Measurements from ENCODE around the gene TRAPPC4.
"Not testable (repeated sequence)": the region's sequence is repeated elsewhere in the genome, so short reads cannot be mapped to it uniquely, and the experiment has no call there.

Gene TRAPPC4

DNA sequence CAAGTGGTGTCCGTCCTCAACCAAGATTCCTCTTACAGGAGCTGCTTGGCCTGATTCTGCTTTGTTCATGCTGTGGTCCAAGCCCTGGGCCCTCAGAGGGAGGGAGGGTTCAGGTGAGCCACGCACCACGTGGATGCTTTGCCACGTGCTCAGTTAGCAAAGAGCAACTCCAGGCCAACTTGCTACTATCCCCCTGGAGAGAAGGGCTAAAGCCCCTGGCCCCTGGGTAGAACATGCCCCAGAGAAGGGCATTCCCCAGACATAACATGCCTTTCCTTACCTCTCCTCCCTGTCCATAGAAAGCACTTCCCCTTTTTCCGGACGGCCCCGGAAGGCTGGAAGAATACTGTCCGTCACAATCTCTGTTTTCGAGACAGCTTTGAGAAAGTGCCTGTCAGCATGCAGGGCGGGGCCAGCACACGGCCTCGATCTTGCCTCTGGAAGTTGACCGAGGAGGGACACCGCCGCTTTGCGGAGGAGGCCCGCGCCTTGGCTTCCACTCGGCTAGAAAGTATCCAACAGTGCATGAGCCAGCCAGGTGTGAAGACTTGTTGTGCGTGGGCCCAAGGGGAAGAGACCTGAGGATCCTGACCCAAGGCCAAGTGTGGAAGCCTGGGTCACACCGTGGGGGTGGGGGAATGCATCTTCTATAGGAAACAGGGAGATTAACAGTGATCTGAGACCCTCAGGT is 38.2 kb upstream of the TRAPPC4 start:
- no peak for TF ChIP-seq CTCF (conservative IDR thresholded peaks at IDR 0.05; ENCODE audit: control insufficient read depth, insufficient read depth, low read depth, low read length)
- H3K4me3 ChIP-seq (ENCODE audit: control insufficient read depth, low read depth, low read length) = no peak overlapping the region
- no peak for DNase-seq (ENCODE audit: low read depth)

DNA sequence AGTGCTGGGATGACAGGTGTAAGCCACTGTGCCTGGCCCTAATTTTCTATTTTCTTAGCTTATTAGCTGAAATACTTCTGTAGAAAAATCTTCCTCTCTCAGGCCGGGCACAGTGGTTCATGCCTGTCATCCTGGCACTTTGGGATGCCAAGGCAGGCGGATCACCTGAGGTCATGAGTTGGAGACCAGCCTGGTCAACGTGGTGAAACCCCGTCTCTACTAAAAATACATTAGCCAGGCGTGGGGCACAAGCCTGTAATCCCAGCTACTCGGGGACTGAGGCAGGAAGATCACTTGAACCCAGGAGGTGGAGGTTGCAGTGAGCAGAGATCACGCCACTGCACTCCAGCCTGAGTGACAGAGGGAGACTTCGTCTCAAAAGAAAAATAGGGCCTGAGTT is 34.2 kb upstream of the TRAPPC4 start:
- not testable (repeated sequence) for DNase-seq (ENCODE audit: low read depth); H3K4me3 ChIP-seq (ENCODE audit: control insufficient read depth, low read depth, low read length)

GRCh38 chr11:118984825-118985224 is 33.7 kb upstream of the TRAPPC4 start:
- no peak for DNase-seq (ENCODE audit: low read depth)
- H3K4me3 ChIP-seq (ENCODE audit: control insufficient read depth, low read depth, low read length) = no peak overlapping the region
- no peak for TF ChIP-seq CTCF (conservative IDR thresholded peaks at IDR 0.05; ENCODE audit: control insufficient read depth, insufficient read depth, low read depth, low read length)

- no peak for DNase-seq (ENCODE audit: low read depth)
- H3K4me3 ChIP-seq (ENCODE audit: control insufficient read depth, low read depth, low read length) = no peak overlapping the region
- no peak for TF ChIP-seq CTCF (conservative IDR thresholded peaks at IDR 0.05; ENCODE audit: control insufficient read depth, insufficient read depth, low read depth, low read length)
Observed at GRCh38 chr11:118988280-118988679, 30.3 kb upstream of the TRAPPC4 start.

GRCh38 chr11:118991486-118992038 is 27.0 kb upstream of the TRAPPC4 start:
- not testable (repeated sequence) for H3K4me3 ChIP-seq (ENCODE audit: control insufficient read depth, low read depth, low read length); DNase-seq (ENCODE audit: low read depth)

DNA sequence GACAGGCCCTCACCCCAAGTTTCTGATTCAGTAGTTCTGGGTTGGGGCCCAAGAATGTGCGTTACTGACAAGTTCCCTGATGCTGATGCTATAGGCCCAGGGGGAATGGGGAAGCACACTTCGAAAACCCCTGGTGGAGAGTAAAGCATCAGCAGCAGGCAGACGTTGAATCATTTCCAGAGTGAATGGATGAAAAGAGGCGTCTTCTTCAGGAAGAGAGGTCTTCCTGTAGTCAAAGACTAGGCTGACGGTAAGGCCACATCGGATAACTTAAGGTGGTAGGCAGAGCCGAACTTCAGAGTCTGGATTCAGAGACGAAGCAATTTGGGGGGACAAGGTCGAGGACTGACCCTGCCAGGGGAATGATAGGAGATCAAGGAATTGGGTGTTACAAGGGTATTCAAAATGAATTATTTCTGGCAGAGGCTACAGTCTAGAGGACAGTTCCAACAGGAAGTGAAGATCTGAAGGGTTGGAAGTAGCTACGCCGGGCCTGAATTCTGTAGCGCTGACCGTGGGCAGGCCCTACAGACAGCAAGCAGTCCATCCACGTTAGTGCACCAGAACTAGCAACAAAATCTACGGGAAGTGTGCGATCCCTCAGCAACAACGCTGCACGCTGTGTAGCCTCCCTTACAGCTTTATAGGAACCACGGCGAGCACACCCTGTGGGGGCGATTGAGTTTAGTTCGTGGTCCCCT is 21.5 kb upstream of the TRAPPC4 start:
- peak; percentile 42 for TF ChIP-seq CTCF (conservative IDR thresholded peaks at IDR 0.05; ENCODE audit: control insufficient read depth, insufficient read depth, low read depth, low read length)
- DNase-seq (ENCODE audit: low read depth) = peak; percentile 69
- H3K4me3 ChIP-seq (ENCODE audit: control insufficient read depth, low read depth, low read length) = peak overlapping the region; percentile 91

GRCh38 chr11:118997627-118998387 is 20.8 kb upstream of the TRAPPC4 start, which contains the start of gene CENATAC:
Gene CENATAC (plus strand): TSS chr11:118998138. CDS start chr11:118998198, 60 bp downstream.
- DNase-seq (ENCODE audit: low read depth) = peak; percentile 83
- peak within 1 kb of the TSS; percentile 91 for H3K4me3 ChIP-seq (ENCODE audit: control insufficient read depth, low read depth, low read length)
- no peak for TF ChIP-seq CTCF (conservative IDR thresholded peaks at IDR 0.05; ENCODE audit: control insufficient read depth, insufficient read depth, low read depth, low read length)
